Measurements from ENCODE around the gene SCAMP4.

GRCh38 chr19:1932395-1932794 is 27.2 kb downstream of the SCAMP4 start:
- TF ChIP-seq, protein P1, sequence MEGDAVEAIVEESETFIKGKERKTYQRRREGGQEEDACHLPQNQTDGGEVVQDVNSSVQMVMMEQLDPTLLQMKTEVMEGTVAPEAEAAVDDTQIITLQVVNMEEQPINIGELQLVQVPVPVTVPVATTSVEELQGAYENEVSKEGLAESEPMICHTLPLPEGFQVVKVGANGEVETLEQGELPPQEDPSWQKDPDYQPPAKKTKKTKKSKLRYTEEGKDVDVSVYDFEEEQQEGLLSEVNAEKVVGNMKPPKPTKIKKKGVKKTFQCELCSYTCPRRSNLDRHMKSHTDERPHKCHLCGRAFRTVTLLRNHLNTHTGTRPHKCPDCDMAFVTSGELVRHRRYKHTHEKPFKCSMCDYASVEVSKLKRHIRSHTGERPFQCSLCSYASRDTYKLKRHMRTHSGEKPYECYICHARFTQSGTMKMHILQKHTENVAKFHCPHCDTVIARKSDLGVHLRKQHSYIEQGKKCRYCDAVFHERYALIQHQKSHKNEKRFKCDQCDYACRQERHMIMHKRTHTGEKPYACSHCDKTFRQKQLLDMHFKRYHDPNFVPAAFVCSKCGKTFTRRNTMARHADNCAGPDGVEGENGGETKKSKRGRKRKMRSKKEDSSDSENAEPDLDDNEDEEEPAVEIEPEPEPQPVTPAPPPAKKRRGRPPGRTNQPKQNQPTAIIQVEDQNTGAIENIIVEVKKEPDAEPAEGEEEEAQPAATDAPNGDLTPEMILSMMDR (IDR thresholded peaks at IDR 0.05; ENCODE audit: insufficient read depth, low read length, poor library complexity, severe bottlenecking) = no peak
- no peak for TF ChIP-seq EZH2phosphoT487 (conservative IDR thresholded peaks at IDR 0.05; ENCODE audit: low read length)

Measured in SU-DHL-6 (cell line).